GM19099 (cell line): ENCODE measurements around the gene ROMO1.

Experiments
- POLR2A ChIP-seq: IDR thresholded peaks from 3 replicates; pipeline ENCODE4 v1.6.1; 2011; ENCODE audit warnings: low read depth; ENCODE audit not compliant: insufficient read length; ENCODE audit errors: extremely low read depth

ROMO1 gene

DNA sequence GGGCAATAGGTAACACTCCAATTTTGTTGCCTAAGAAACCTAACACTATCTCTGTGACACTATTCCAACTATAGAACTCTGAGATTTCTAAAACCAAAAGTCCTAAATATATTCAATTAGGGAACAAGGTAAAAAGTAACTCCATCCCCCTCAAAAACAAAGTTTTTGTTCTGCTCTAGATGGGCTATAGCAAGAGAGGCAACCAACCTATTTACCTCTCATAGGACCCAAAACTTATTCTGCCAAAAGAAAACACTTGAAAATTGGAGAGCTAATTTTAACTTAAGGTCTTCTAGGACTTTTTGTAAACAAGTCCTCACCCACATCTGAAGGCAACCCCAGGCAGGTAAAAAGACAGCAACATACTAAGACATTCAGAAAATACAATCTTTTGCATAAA is 35.2 kb downstream of the ROMO1 start:
- TF ChIP-seq POLR2A = no peak

DNA sequence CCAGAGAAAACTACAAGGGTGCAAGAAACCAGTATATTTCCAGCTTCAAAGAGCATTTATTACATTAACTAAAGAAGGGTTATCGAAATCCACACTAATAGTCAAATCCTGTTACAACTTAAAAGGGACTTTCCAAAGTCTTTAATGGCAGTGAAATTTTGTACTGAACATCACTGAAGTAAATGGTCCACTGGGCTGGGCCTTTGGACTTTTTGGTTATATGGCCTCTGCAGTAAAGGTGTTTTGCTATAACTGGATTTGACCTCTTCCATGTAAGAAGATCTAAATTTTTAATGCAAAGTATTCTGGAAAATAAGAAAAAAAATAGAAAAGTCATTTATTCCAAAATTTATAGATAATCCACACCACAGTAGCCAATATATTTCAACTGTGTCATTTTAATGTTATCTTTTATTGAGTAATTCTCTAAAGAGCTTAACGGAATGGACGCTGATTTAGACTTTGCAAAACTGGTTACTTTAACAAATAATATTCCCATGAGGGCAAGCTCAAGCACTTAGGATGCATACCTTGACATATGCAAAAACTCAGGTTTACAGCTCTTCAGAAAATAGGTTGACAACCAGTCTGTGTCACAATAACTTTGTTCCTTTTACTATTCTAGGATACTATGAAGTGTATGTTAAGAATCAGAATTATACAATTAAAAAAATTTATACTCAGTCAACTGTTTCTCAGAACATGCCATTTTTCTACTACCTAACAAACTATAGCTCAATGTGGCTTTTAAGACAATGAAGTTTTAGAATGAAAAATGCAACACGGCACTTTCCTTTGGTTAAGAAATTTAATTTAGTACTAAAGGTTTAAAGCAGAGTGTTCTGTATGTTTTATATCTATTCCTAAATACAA is 35.8 kb downstream of the ROMO1 start:
- no peak for TF ChIP-seq POLR2A

DNA sequence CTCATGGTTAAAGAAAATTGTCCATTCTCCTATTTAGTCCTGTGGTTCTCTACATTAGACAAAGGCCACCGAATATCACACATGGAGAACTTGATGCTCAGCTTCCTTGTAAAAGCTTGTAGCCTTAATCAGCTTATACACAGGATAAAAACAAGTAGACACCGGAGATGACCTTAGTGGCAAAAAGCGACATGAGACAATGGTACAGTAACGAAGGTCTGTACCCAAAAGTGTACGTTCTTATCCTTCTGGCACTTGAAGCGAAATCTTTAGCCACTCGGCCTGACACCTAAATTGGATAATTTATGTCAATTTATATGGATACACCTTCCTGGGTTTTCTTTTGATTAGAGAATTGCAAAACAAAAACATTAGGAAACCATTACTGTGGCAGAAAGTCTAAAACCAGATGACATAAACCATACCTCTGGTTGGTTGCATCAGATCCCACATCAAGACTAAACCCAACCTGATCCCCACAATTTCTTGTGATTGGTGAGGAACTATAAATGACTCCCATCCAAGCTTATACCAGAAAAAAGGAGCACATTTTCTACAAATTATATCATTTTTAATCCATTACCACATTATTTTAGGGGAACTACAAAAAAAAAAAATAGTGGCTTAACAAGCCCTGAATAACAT is 36.7 kb downstream of the ROMO1 start:
- no peak for TF ChIP-seq POLR2A

DNA sequence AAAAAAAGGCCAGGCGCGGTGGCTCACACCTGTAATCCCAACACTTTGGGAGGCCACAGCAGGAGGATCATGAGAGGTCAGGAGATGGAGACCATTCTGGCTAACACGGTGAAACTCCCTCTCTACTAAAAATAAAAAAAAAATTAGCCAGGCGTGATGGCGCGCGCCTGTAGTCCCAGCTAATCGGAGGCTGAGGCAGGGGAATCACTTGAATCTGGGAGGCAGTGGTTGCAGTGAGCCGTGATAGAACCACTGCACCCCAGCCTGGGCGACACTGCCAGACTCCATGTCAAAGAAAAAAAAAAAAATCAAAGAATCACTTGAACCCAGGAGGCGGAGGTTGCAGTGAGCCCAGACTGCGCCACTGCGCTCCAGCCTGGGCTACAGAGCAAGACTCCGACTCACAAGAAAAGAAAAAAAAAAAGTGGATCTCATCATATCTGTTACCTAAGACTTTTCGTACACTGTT is 38.7 kb downstream of the ROMO1 start:
- no peak for TF ChIP-seq POLR2A

DNA sequence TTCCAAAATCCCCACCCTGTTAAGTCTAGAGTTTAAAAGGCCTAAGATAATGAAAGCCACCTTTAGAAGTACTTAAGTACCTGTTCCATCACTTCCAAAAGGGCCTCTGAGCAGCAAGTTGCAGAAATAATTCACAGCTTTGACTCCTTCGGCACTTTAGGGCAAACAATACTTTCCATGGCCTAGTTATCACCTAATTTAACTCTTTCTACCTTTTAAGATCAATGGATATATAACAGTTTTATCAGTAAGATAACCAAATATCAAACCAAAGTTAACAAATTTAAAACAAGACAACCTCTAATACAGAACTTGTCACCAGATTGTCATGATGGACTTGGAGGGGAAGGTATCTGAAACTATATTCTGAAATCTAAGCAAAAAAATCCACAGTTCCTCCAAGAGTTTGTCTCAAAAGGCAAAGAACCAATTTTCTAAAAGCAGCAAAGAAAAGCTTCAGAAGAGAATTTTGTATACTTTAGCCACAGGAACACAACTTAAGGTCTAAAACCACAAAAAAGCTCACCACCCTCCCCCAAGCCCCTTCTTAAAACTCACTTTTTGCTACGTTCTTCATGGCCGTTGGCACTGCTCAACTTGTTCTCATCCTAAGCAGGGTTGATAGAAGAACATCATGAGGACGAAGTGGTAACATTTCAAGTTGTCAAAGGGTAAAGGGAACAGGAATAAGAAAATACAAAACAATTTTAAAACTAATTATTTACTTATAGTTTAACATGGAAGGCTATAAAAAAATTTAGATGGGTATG is 39.4 kb downstream of the ROMO1 start:
- TF ChIP-seq POLR2A = peak; percentile 12

DNA sequence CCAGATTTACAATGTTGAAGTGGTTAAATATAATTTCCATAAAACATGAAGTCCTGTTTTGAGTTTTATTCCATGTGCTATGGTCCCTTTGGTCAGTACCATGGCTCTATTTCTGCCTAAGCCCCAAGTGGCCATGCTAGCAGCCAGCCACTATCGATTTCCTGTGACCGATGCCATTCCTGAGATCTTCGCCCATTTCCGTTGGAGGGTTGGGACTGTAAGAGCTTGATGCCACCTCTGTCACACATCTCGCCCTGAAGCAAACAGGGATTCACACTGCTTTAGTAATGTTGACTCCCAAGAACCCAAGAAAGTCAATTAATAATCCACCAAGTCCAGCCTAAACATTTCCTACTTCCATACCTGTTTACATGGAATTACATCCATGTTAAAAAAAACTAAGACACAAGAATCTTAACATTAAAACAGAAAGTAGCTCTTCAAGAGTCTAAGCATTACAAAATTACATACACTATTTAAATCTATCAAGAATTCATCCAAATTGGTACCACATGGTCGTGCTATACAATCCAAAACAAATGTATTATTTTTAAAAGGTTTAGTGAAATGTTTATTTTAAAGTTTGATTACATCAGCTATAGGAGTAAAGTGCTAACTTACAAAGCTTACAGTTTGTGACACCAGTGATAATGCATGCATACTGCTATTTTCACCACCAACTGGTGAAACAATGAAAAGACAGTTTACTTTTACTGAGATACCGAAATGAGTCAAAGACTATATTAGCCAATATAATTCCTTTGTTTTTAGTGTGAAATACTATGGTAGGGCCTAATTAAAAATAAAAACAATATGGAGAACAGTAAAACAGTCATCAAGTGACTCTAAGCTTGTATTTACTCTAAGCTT is 40.3 kb downstream of the ROMO1 start:
- TF ChIP-seq POLR2A = peak; percentile 3

DNA sequence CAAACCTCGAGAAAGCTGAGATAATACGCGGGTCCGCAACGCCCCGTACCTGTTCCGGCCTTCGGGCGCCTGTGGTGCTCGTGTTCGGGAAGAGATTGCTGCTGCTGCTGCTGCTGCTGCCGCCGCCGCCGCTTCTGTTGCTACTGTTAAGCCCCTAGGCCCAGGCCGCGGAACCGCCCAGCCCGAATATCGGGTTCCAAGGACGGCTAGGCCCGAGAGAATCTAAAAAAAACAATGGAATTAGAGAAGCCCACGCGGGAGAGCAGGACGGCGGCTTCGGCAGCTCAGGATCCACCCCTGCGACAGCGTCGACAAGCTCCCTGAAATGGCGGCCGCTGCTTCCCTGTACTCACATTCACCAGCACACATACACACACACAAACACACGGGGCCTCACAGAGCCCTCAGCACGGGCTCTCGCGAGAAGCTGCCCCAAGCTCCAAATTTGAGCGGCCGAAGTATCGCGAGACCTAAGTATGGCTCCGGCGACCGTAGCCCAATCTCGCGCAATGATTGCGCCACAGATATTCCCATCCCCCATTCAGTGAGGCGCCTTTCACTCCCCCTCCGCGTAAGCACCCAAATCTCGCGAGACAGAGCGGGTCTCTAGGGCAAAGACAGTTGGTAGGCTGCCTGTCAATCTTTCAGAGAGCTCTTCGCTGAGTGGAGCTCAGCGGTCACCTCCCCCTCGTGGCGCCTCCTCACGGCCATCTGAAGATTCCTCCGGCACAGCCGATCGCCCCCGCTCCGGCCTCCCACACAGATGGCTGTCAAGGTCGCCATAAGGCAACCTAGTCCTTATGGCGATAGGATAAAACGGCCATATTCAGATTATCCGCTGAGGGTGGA is 42.9 kb downstream of the ROMO1 start, which contains the start of gene RBM39:
TSS of gene RBM39 (minus strand) at position 369 of the 849 bp plus-strand sequence. CDS start 1,386 bp downstream, outside the sequence.
- peak; percentile 88 for TF ChIP-seq POLR2A

DNA sequence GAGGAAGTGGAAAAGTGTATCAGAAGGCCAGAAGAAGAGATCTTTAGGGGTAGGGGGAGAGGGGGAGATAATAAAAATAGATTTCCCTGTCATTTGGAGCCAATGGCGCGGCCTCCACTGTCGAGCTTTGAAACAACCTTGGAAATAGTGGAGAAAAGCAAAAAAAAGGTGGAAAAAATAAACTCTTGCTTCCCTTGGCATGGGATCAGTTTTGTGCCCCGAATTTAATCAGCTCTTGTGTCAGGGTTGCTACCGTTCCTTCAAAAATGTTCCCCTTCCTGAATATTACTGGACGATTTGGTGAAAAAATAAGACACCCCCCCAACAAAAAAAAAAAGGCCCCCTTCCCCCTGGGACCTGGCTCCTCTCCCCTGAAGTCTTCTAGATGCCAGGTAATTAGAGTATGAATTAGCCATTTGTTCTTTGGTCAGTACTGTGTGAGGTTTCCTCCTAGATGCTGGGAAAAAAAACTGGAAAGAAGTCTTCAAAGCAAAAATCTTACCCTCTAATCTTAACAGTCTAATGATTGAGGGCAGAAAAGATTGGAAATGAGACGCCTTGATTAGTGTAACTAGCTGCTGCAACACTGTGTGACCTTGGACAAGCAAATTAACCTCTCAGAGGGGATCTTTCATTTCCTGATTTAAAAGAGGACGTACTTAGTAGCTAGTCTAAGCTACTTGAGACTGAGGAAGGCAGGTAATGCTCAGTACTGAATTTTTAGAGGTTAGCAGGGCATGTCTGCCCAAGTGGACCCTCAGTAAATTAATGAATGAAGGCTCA is 43.7 kb downstream of the ROMO1 start:
- peak; percentile 68 for TF ChIP-seq POLR2A

DNA sequence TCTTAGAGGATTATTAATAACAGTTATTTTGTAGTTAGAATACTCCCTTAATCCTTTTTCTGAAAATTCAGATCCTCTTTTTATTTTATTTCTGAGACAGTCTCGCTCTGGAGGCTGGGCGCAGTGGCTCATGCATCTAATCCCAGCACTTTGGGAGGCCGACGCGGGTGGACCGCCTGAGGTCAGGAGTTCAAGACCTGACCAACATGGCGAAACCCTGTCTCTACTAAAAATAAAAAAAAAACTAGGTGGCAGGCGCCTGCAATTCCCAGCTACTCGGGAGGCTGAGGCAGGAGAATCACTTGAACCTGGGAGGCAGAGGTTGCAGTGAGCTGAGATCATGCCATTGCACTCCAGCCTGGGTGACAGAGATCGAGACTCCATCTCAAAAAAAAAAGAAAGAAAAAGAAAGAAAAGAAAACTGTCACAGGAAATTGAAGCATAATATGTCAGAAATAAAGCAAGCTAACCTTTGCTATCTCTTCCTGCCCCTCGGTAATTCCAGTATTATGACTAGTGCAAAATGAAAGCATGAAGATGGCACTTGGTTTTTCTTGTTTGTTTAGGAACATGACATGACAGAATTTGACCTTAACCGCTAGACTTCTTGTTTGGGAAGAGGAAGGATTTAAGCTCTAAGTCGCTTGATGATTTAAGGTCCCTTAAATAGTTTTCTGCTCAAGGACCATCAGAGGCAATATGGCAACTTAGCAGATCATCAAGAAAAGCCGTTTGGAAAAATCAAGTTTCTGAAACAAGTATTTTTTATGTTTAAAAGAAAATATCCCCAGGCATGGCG is 44.7 kb downstream of the ROMO1 start:
- no peak for TF ChIP-seq POLR2A
